Upper lobe of left lung (tissue), 6 donors: ENCODE data around the gene CTBP1. TPM values are rescaled to one million over a fixed set of nuclear protein-coding genes. Genes with fewer than 3 reads are reported as not detected.

ENCODE experiments used
- ATAC-seq, 2 donors: fragments of 200-7000 bp; cut with Tn5 transposase; one replicate each; pipeline ENCODE4 v1.9.1; 2022; ENCODE audit warnings: mild to moderate bottlenecking in 2 of 2, moderate library complexity in 2 of 2; ENCODE audit not compliant: low FRiP score in 2 of 2
- DNase-seq, 2 donors: peaks; one replicate each; pipeline ENCODE4 v3.0.0-alpha.2; 2019 to 2020
- H3K27ac ChIP-seq, 4 donors: fragments of 200-600 bp; sonication (generic); one replicate each; pipeline ENCODE4 v1.5.1; 2016 to 2019
- H3K27me3 ChIP-seq, 4 donors: fragments of 200-600 bp; sonication (generic); one replicate each; pipeline ENCODE4 v1.5.1; 2017 to 2019
- H3K36me3 ChIP-seq, 4 donors: fragments of 200-600 bp; sonication (generic); one replicate each; pipeline ENCODE4 v1.5.1; 2016 to 2019
- H3K4me1 ChIP-seq, 4 donors: fragments of 200-600 bp; sonication (generic); one replicate each; pipeline ENCODE4 v1.5.1; 2018 to 2019
- H3K4me3 ChIP-seq, 4 donors: fragments of 200-600 bp; sonication (generic); one replicate each; pipeline ENCODE4 v1.5.1; 2017 to 2019; ENCODE audit warnings: mild to moderate bottlenecking in 2 of 4, moderate library complexity in 1 of 4
- H3K9me3 ChIP-seq, 4 donors: fragments of 200-600 bp; sonication (generic); one replicate each; pipeline ENCODE4 v1.5.1; 2018 to 2019
- EP300 ChIP-seq, 4 donors: sonication (generic); formaldehyde crosslinking; IDR thresholded peaks; one replicate each; pipeline ENCODE4 v1.5.1; 2017; ENCODE audit warnings: antibody characterized with exemption in 4 of 4, control low read depth in 2 of 4
- POLR2A ChIP-seq, 4 donors: fragments of 450-650 bp; IDR thresholded peaks; one replicate each; pipeline ENCODE4 v1.5.1; 2016 to 2017; ENCODE audit warnings: antibody characterized with exemption in 4 of 4, mild to moderate bottlenecking in 2 of 4
- POLR2AphosphoS5 ChIP-seq, 2 donors: sonication (generic); formaldehyde crosslinking; IDR thresholded peaks; one replicate each; pipeline ENCODE4 v1.5.1; 2017; ENCODE audit warnings: antibody characterized with exemption in 2 of 2
- WGBS, 2 donors: methylation state at CpG; one replicate each; pipeline ENCODE4 v1.1.5; 2017 to 2018; 5-methylcytosine and 5-hydroxymethylcytosine counted together
- total RNA-seq, 6 donors: library from RNA; depleted of rRNA in 4 of 6; stranded (reverse); fragments of >200 nt in 4 of 6; gene quantifications; one replicate each; pipeline versions ENCODE4 v1.1.0 to v1.2.1, GENCODE V29; 2016 to 2021
- TF ChIP-seq, protein P1 (sequence below), 6 experiments: fragments of 450-650 bp in 4 of 6; fragments of 200-600 bp in 2 of 6; sonication (generic) in 2 of 6; IDR thresholded peaks; one replicate each; pipeline ENCODE4 v1.5.1; 2016 to 2019; ENCODE audit warnings: antibody characterized with exemption in 6 of 6
- donor health status: DM: no; HTN: no; CAD: no; lungs with moderate emphysema.
- donor health status: DM: no; HTN: yes; CAD: no; lungs with severe emphysema.

The CTBP1 gene
- total RNA-seq, 6 donors from 2014 or later: 142 to 483 (median 213) TPM

DNA sequence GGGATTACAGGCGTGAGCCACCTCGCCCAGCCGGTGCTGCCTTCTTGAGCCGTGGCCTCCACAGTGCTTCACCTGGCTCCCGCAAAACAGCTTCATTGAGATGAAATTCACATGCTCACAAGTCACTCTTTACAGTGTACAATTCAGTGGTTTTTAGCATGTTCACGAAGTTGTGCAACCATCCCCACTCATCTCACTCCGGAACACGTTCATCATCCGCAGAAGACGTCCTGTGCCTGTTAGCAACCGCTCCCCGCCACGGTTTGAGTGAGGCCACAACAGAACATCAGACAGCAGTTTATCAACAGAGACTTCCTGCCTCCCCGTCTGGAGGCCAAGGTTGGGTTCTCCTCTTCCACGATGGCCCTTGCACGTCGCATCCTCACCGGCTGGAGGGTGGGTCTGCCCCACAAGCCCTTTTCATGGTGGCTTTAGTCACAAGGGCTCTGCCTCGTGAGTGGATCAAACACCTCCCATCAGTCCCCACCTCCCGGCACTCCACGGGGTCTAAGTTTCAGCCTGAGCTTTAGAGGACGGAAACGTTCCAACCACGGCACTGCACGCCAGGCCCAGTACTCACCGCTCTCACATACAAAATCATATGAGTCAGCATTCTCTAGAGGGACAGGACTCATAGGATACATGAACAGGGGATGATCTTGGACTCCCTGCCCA, 46.9 kb downstream of the CTBP1 start:
- WGBS, 2 donors: 36 to 43% methylated on average over 15 to 26 of the region's 26 CpGs
- no peaks in the 10 kb centered on the region for H3K27me3 ChIP-seq
- no peaks in the 10 kb centered on the region for H3K9me3 ChIP-seq
- H3K36me3 ChIP-seq: peaks cover 0 to 2% (median 0%) of the 10 kb centered on the region in 4 donors
- H3K27ac ChIP-seq: peak overlapping the region; percentile 84 to 93 (median 88)
- peak; percentile 96 to 99 for TF ChIP-seq POLR2AphosphoS5 (IDR thresholded peaks at IDR 0.05)
- peak in 3 of 4 donors; percentile 70 to 99 (median 99) for TF ChIP-seq EP300 (IDR thresholded peaks at IDR 0.05)
- peak in 1 of 4 donors; percentile 44 for TF ChIP-seq POLR2A (IDR thresholded peaks at IDR 0.05)
- TF ChIP-seq, protein P1, sequence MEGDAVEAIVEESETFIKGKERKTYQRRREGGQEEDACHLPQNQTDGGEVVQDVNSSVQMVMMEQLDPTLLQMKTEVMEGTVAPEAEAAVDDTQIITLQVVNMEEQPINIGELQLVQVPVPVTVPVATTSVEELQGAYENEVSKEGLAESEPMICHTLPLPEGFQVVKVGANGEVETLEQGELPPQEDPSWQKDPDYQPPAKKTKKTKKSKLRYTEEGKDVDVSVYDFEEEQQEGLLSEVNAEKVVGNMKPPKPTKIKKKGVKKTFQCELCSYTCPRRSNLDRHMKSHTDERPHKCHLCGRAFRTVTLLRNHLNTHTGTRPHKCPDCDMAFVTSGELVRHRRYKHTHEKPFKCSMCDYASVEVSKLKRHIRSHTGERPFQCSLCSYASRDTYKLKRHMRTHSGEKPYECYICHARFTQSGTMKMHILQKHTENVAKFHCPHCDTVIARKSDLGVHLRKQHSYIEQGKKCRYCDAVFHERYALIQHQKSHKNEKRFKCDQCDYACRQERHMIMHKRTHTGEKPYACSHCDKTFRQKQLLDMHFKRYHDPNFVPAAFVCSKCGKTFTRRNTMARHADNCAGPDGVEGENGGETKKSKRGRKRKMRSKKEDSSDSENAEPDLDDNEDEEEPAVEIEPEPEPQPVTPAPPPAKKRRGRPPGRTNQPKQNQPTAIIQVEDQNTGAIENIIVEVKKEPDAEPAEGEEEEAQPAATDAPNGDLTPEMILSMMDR (IDR thresholded peaks at IDR 0.05): no peak
- DNase-seq (peak in 1 of 2 donors; percentile 85), ATAC-seq (peak; percentile 72 to 80)
- H3K4me3 ChIP-seq: peak overlapping the region in 3 of 4 donors; percentile 27 to 43 (median 37)
- peaks cover 51 to 68% (median 68%) of the 10 kb centered on the region in 4 donors for H3K4me1 ChIP-seq

DNA sequence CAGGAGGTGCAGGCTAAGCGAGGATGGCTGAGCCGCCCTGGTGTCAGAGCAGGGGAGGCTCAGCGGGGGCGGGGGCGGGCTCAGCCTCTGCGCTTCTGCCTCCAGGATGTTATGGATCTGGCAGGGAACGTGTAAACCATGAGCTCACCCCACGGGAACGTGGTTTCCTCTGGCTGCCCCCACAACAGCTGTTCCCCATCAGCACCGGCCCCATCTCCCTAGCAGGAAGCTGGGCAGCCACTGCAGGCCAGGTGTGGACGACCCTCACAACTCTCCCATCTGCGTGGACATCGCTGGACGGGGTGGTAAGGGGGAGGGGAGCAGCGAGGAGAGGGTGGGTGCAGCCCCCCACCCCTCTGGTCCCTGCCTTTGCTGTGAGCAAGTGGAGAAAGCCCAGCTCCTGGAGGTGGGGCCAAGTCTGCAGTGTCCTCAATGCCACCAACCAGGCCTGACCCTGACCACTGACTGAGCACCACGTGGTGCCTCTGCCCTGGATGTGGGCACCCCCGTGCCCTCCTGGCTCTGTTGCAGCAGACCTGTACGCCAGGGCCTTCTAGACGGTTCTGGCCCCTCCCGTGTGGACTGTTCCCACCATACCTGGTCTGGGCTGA, 48.4 kb downstream of the CTBP1 start:
- Histone ChIP-seq H3K36me3 (peaks cover 0 to 7% (median 1%) of the 10 kb centered on the region in 4 donors), H3K9me3 (no peaks in the 10 kb centered on the region), H3K4me1 (peaks cover 51 to 62% (median 59%) of the 10 kb centered on the region in 4 donors), H3K27me3 (no peaks in the 10 kb centered on the region), H3K4me3 (peak overlapping the region in 3 of 4 donors; percentile 27 to 43 (median 37)), H3K27ac (peak overlapping the region; percentile 84 to 93 (median 88))
- DNase-seq (peak; percentile 54 to 86), ATAC-seq (peak; percentile 44 to 75)
- TF ChIP-seq, protein P1 (IDR thresholded peaks at IDR 0.05): no peak
- TF ChIP-seq EP300 (IDR thresholded peaks at IDR 0.05): peak in 2 of 4 donors; percentile 29 to 79
- peak; percentile 74 to 87 for TF ChIP-seq POLR2AphosphoS5 (IDR thresholded peaks at IDR 0.05)
- WGBS, 2 donors: 25 to 53% methylated on average over 3 to 16 of the region's 20 CpGs

DNA sequence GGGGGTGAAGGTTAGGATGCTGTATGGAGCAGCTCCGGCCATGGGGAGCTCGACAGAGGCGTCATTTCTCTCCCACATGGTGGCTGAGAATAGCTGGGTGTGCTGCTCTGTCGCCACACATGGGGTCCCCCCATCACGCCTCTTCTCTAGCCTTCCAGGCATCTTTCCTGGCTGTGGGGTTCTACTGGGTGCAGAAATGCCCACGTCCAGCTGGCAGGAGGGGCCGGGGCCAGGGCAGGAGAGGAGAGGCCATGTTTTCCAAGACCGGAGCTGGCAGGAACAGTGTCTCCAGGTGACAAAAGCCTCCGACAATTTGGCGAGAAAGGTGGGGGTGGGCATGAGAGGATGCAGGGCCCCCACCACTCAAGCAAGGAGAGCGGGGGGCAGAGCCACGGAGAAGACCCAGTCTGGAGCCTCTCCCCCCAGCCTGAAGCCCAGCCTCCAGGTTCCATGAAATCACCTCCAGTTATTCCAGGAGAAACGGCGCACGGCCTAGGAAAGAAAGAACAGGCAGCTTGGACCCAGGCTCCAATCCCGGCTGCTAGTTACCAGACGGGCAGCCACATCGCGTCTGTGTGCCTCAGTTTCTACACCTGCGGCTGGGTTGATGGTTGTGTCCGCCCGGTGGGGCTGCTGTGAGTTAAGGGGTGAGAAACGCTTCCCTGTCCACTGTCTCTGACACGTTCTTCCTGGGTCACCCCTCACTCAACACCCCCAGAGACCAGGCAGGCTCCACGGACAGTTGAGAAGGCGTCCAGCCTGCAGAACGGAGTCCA, 49.2 kb downstream of the CTBP1 start:
- Histone ChIP-seq H3K27me3 (no peaks in the 10 kb centered on the region), H3K9me3 (no peaks in the 10 kb centered on the region), H3K36me3 (peaks cover 0 to 7% (median 1%) of the 10 kb centered on the region in 4 donors), H3K27ac (peak overlapping the region; percentile 84 to 93 (median 88)), H3K4me1 (peaks cover 44 to 61% (median 54%) of the 10 kb centered on the region in 4 donors), H3K4me3 (peak overlapping the region in 3 of 4 donors; percentile 27 to 43 (median 37))
- DNase-seq (peak; percentile 19 to 35), ATAC-seq (no peak)
- 78% methylated on average over 25 to 27 of the region's 27 CpGs for WGBS, 2 donors
- TF ChIP-seq, protein P1 (IDR thresholded peaks at IDR 0.05): no peak
- no peak for TF ChIP-seq EP300 (IDR thresholded peaks at IDR 0.05)
- TF ChIP-seq POLR2A (IDR thresholded peaks at IDR 0.05): no peak
- TF ChIP-seq POLR2AphosphoS5 (IDR thresholded peaks at IDR 0.05): no peak

DNA sequence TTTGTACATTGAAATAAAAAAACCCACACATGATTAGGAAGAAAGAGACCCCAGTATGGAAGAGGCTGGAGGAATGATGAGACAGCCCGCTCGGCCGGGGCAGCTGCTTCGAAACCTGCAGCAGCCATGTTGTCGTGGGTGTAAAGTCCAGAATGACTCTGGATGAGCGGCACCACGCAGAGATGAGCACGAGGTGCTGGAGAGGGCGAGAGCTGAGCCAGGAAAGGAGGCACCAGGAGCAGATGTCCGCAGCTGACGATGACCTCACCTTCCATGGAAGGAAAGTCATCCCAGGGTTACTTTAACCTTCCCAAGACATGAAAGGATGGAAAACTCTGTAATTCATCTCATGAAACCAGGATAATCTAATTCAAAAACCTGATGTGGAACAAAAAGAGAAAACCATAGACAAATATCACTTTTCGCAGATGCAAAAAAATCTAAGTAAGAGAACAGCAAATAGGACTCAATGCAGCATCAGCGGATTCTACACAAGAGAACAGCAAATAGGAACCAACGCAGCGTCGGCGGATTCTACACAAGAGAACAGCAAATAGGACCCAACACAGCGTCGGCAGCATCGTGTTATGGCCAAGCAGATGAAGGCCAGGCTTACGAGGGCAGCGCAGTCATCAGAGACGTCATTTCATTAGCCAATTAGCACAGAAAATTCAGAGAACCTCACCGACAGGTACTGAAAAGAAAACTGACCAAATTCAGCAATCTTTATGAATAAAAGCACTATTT, 50.7 kb downstream of the CTBP1 start:
- H3K4me1 ChIP-seq: peaks cover 44 to 57% (median 51%) of the 10 kb centered on the region in 4 donors
- DNase-seq: peak in 1 of 2 donors; percentile 25

More for the DNA sequence above, 50.7 kb downstream of the CTBP1 start:
- Histone ChIP-seq H3K27me3 (no peaks in the 10 kb centered on the region), H3K36me3 (peaks cover 0 to 7% (median 1%) of the 10 kb centered on the region in 4 donors), H3K4me3 (no peak overlapping the region), H3K27ac (no peak overlapping the region), H3K9me3 (no peaks in the 10 kb centered on the region)
- ATAC-seq: no peak
- WGBS, 2 donors: 90 to 92% methylated on average over 24 of the region's 24 CpGs
- TF ChIP-seq, protein P1 (IDR thresholded peaks at IDR 0.05): no peak
- TF ChIP-seq POLR2A (IDR thresholded peaks at IDR 0.05) (no peak), POLR2AphosphoS5 (IDR thresholded peaks at IDR 0.05) (no peak), EP300 (IDR thresholded peaks at IDR 0.05) (no peak)
